Measurements from ENCODE around the gene ANKRD11. TPM values are rescaled to one million over a fixed set of nuclear protein-coding genes. Genes with fewer than 3 reads are reported as not detected.

Gene ANKRD11
- total RNA-seq, 1 donor from 2014 or later: 367 TPM

DNA sequence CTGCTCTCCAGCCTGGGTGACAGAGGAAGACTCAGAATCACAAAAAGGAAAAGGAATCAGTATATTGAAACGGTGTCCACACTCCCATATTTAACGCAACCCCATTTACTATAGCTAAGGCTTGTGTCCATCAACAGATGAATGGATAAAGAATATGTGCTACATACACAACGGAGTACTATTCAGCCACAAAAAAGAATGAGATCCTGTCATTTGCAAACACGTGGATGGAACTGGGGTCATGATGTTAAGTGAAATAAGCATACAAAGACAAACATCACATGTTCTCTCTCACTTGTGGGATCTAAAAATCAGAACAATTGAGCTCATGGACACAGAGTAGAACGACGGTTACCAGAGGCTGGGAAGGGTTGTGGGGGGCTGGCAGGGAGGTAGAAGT is 217.7 kb downstream of the ANKRD11 start:
- Mint-ChIP-seq H3K36me3 (ENCODE audit: unreplicated experiment) (peaks cover 10% of the 10 kb centered on the region), H3K27me3 (ENCODE audit: unreplicated experiment) (peaks cover 22% of the 10 kb centered on the region), H3K4me3 (ENCODE audit: unreplicated experiment) (no peak overlapping the region), H3K4me1 (ENCODE audit: low read depth, unreplicated experiment) (peaks cover 1% of the 10 kb centered on the region), H3K27ac (ENCODE audit: unreplicated experiment) (no peak overlapping the region), H3K9me3 (ENCODE audit: unreplicated experiment) (peaks cover 27% of the 10 kb centered on the region)
- no peak for DNase-seq
- TF ChIP-seq, protein P1, sequence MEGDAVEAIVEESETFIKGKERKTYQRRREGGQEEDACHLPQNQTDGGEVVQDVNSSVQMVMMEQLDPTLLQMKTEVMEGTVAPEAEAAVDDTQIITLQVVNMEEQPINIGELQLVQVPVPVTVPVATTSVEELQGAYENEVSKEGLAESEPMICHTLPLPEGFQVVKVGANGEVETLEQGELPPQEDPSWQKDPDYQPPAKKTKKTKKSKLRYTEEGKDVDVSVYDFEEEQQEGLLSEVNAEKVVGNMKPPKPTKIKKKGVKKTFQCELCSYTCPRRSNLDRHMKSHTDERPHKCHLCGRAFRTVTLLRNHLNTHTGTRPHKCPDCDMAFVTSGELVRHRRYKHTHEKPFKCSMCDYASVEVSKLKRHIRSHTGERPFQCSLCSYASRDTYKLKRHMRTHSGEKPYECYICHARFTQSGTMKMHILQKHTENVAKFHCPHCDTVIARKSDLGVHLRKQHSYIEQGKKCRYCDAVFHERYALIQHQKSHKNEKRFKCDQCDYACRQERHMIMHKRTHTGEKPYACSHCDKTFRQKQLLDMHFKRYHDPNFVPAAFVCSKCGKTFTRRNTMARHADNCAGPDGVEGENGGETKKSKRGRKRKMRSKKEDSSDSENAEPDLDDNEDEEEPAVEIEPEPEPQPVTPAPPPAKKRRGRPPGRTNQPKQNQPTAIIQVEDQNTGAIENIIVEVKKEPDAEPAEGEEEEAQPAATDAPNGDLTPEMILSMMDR (IDR thresholded peaks at IDR 0.05; ENCODE audit: partially characterized antibody, unreplicated experiment): no peak

DNA sequence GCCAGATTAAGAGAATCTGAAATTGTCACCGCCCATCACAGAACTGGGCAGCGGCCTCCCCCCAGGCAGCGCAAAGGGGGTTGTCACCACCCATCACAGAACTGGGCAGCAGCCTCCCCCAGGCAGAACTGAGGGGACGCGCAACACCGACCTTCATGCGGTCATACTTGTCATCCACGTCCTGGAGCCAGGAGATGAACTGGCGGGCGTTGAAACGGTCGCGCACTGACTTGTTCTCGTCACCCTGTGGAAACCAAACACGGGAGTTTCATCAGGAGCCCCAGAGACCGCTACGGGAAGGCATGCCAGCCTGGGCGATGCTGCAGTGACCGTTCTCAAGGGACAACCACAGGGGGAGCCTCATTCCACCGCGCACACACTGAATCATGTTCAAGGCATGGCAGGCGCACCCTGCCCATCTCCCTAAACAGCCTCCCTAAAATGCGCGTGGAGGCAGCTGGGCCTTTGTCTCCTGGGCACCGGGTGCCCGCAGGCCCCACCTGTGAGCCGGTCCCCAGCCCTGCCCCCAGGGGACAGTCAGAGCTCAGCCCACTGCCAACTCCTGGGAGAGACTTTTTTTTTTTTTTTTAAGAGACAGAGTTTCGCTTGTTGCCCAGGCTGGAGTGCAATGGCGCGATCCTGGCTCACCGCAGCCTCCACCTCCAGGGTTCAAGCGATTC is 219.6 kb downstream of the ANKRD11 start:
- no peak overlapping the region for H3K4me3 Mint-ChIP-seq (ENCODE audit: unreplicated experiment)
- H3K27ac Mint-ChIP-seq (ENCODE audit: unreplicated experiment): no peak overlapping the region
- peaks cover 18% of the 10 kb centered on the region for H3K27me3 Mint-ChIP-seq (ENCODE audit: unreplicated experiment)
- TF ChIP-seq, protein P1 (IDR thresholded peaks at IDR 0.05; ENCODE audit: partially characterized antibody, unreplicated experiment): no peak
- H3K9me3 Mint-ChIP-seq (ENCODE audit: unreplicated experiment): peaks cover 26% of the 10 kb centered on the region
- H3K4me1 Mint-ChIP-seq (ENCODE audit: low read depth, unreplicated experiment): peaks cover 1% of the 10 kb centered on the region
- H3K36me3 Mint-ChIP-seq (ENCODE audit: unreplicated experiment): peaks cover 10% of the 10 kb centered on the region
- no peak for DNase-seq

DNA sequence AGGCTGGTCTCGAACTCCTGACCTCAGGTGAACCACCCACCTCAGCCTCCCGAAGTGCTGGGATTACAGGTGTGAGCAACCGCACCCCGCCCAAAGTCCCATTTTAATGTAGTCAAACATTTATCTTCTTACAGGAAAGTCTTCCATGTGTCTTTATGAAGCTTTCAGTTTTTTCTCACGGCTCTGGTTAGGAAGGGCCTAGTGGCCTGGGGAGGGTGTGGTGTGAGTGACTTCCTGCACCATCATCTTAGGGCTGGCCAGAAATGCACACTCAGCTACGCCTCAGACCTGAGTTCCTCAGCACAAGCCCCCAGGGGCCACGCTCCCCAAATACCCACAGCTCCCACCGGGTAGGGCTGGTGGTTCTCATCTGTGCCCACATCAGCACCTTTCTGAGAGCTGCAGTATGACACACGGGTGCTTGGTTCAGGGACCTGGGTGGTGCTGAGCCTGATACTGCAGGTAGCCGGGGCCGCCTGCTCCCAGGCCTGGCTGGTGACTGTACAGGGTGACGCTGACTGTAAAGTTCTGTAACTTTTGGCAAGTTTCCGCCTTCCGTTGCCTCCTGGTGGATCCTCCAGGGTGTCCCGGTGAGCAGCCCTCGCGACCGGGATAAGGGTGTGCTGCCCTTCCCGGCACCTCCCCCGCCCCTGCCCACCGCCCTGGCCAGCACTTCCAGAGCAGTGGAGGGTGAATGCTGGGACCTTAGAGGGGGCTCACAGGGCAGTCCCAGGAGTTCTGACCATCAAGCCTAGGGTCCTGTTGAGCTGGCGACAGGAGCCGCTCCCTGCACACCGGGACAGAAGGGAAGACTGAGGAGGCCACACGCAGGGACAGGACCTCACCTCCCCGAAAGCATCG is 220.3 kb downstream of the ANKRD11 start:
- H3K36me3 Mint-ChIP-seq (ENCODE audit: unreplicated experiment): peaks cover 10% of the 10 kb centered on the region

DNA sequence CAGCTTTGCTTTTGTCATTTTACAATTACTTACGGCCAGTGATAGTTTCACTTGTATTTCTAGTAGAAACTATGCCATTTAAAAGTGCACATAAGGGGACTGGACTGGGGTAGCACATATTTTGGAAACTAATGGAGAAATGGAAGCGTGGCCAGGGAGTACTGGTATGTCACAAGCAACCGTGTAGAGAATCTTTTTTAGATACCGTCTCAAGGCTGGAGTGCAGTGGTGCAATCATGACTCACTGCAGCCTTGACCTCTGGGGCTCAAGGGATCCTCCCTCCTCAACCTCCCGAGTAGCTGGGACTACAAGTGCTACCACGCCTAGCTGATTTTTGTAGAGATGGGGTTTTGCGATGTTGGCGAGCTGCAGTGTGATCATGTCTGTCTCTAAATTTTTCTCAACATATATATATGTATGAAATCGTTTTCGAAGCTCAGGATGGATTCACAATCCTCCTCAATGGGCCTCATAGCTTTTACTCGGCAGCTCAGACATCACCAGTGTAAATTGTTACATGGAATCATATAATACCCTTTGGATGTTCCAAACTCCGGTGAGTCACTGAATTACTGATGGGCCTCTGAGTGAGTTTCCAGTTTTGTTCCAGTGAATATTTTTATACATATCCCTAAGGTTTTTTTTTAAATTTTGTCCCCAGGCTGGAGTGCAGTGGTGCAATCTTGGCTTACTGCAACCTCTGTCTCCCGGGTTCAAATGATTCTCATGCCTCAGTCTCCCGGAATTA is 221.2 kb downstream of the ANKRD11 start:
- TF ChIP-seq, protein P1 (IDR thresholded peaks at IDR 0.05; ENCODE audit: partially characterized antibody, unreplicated experiment): no peak
- Mint-ChIP-seq H3K27ac (ENCODE audit: unreplicated experiment) (no peak overlapping the region), H3K4me1 (ENCODE audit: low read depth, unreplicated experiment) (peaks cover 3% of the 10 kb centered on the region), H3K36me3 (ENCODE audit: unreplicated experiment) (peaks cover 10% of the 10 kb centered on the region), H3K4me3 (ENCODE audit: unreplicated experiment) (no peak overlapping the region), H3K27me3 (ENCODE audit: unreplicated experiment) (peaks cover 18% of the 10 kb centered on the region), H3K9me3 (ENCODE audit: unreplicated experiment) (peaks cover 28% of the 10 kb centered on the region)
- no peak for DNase-seq

More for the DNA sequence above, 220.3 kb downstream of the ANKRD11 start:
- Mint-ChIP-seq H3K4me3 (ENCODE audit: unreplicated experiment) (no peak overlapping the region), H3K4me1 (ENCODE audit: low read depth, unreplicated experiment) (peaks cover 3% of the 10 kb centered on the region), H3K27me3 (ENCODE audit: unreplicated experiment) (peaks cover 18% of the 10 kb centered on the region), H3K9me3 (ENCODE audit: unreplicated experiment) (peaks cover 28% of the 10 kb centered on the region), H3K27ac (ENCODE audit: unreplicated experiment) (no peak overlapping the region)
- no peak for DNase-seq
- TF ChIP-seq, protein P1 (IDR thresholded peaks at IDR 0.05; ENCODE audit: partially characterized antibody, unreplicated experiment): no peak
